ENCODE results near the gene IFT43. TPM values are rescaled to one million over a fixed set of nuclear protein-coding genes. Genes with fewer than 3 reads are reported as not detected.

The IFT43 gene
- total RNA-seq, 1 experiment from 2014 or later, result 19.5 TPM

DNA sequence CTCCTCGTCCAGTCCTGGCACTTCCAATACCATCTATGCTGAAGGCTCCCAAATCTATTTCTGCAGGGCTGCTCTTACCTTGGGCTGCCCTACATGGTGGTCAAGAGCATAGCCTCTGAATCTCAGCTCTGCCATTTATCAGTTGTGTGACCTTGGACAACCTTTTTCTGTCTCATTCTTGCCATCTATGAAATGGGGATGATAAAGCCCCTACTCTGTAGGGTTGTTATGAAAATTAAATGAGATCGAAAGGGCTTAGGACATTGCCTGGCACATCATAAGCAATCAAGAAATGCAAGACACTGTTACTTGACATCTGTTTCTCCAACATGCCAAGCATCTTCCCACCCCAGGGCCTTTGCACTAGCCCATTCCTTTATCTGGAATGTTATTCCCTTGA is 120.6 kb downstream of the IFT43 start:
- TF ChIP-seq, protein P1, sequence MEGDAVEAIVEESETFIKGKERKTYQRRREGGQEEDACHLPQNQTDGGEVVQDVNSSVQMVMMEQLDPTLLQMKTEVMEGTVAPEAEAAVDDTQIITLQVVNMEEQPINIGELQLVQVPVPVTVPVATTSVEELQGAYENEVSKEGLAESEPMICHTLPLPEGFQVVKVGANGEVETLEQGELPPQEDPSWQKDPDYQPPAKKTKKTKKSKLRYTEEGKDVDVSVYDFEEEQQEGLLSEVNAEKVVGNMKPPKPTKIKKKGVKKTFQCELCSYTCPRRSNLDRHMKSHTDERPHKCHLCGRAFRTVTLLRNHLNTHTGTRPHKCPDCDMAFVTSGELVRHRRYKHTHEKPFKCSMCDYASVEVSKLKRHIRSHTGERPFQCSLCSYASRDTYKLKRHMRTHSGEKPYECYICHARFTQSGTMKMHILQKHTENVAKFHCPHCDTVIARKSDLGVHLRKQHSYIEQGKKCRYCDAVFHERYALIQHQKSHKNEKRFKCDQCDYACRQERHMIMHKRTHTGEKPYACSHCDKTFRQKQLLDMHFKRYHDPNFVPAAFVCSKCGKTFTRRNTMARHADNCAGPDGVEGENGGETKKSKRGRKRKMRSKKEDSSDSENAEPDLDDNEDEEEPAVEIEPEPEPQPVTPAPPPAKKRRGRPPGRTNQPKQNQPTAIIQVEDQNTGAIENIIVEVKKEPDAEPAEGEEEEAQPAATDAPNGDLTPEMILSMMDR (IDR thresholded peaks at IDR 0.05; ENCODE audit: insufficient read depth in 1 of 2, low read depth in 1 of 2, low read length in 1 of 2, severe bottlenecking in 1 of 2, unreplicated experiment in 1 of 2), result no peak
- intact Hi-C loops (cut with micrococcal nuclease; ENCODE audit: unreplicated experiment), result no loop called here
- Mint-ChIP-seq H3K4me3 (ENCODE audit: unreplicated experiment) (no peak overlapping the region), H3K4me1 (ENCODE audit: low read depth, unreplicated experiment) (no peaks in the 10 kb centered on the region), H3K9me3 (ENCODE audit: unreplicated experiment) (peaks cover 9% of the 10 kb centered on the region), H3K27ac (ENCODE audit: unreplicated experiment) (no peak overlapping the region), H3K36me3 (ENCODE audit: insufficient read depth, unreplicated experiment) (no peaks in the 10 kb centered on the region), H3K27me3 (ENCODE audit: insufficient read depth, unreplicated experiment) (peaks cover 16% of the 10 kb centered on the region)
- BruUV-seq (replicated peaks), result no TSS peak
- H3K9me3 ChIP-seq, result no peaks in the 10 kb centered on the region
- H3K4me3 ChIP-seq (ENCODE audit: low read depth, low read length), result no peak overlapping the region
- no peaks in the 10 kb centered on the region for H3K27me3 ChIP-seq (replicated peaks; ENCODE audit: control insufficient read depth, insufficient read depth, low read length)
- H3K36me3 ChIP-seq (ENCODE audit: control insufficient read depth, insufficient read depth, low read length), result no peaks in the 10 kb centered on the region
- H3K4me1 ChIP-seq, result no peaks in the 10 kb centered on the region
- ChIA-PET CTCF (no interaction called here), POLR2A (no interaction called here)
- no peak for DNase-seq

DNA sequence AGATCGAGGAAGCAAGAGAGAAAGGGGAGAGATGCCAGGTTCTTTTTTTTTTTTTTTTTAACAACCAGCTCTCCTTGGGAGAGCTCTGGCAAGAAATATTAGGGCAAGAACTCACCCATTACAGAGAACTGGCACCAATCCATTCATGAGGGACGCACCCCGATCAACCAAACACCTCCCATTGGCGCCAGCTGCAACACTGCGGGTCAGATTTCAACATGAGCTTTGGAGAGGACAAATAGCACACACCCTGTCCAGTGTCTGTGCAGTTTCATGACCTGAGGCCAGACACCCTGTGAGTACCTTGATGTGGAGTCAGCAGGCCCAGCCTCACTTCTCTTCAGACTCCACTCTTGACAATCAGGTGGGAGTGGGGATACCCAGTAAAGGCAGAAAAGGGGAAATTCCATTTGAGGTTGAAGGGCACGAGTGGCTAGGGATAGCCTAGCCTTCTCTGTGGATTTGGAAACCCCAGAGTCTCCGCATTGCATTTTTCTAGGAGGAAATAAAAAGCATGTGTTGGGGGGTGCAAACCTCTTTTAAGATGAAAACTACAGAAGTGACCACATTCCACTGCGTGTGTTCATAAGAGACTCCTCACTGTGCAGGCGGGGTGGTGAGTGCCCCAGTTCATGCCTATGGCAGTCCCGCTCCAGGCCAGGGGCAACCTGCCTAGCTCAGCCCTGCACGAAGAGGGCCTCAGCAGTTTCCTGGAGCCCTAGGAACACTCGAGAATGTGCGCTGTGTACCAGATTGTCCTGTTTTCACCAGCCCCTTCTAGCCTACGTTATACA is 123.7 kb downstream of the IFT43 start:
- Histone ChIP-seq H3K4me3 (ENCODE audit: low read depth, low read length) (no peak overlapping the region), H3K27me3 (replicated peaks; ENCODE audit: control insufficient read depth, insufficient read depth, low read length) (no peaks in the 10 kb centered on the region), H3K4me1 (no peaks in the 10 kb centered on the region), H3K36me3 (ENCODE audit: control insufficient read depth, insufficient read depth, low read length) (no peaks in the 10 kb centered on the region), H3K9me3 (no peaks in the 10 kb centered on the region)
- TF ChIP-seq, protein P1 (IDR thresholded peaks at IDR 0.05; ENCODE audit: insufficient read depth in 1 of 2, low read depth in 1 of 2, low read length in 1 of 2, severe bottlenecking in 1 of 2, unreplicated experiment in 1 of 2), result no peak
- ChIA-PET POLR2A (no interaction called here), CTCF (interaction anchor here (0.7 kb wide), 1 partner anchor 22 kb away, joined by 3 read pairs; no protein-coding TSS in a partner anchor)
- Mint-ChIP-seq H3K4me1 (ENCODE audit: low read depth, unreplicated experiment) (no peaks in the 10 kb centered on the region), H3K27me3 (ENCODE audit: insufficient read depth, unreplicated experiment) (peaks cover 23% of the 10 kb centered on the region), H3K9me3 (ENCODE audit: unreplicated experiment) (peaks cover 9% of the 10 kb centered on the region), H3K36me3 (ENCODE audit: insufficient read depth, unreplicated experiment) (no peaks in the 10 kb centered on the region), H3K27ac (ENCODE audit: unreplicated experiment) (no peak overlapping the region), H3K4me3 (ENCODE audit: unreplicated experiment) (no peak overlapping the region)
- intact Hi-C loops (cut with micrococcal nuclease; ENCODE audit: unreplicated experiment), result no loop called here
- BruUV-seq (replicated peaks), result no TSS peak
- DNase-seq, result no peak

DNA sequence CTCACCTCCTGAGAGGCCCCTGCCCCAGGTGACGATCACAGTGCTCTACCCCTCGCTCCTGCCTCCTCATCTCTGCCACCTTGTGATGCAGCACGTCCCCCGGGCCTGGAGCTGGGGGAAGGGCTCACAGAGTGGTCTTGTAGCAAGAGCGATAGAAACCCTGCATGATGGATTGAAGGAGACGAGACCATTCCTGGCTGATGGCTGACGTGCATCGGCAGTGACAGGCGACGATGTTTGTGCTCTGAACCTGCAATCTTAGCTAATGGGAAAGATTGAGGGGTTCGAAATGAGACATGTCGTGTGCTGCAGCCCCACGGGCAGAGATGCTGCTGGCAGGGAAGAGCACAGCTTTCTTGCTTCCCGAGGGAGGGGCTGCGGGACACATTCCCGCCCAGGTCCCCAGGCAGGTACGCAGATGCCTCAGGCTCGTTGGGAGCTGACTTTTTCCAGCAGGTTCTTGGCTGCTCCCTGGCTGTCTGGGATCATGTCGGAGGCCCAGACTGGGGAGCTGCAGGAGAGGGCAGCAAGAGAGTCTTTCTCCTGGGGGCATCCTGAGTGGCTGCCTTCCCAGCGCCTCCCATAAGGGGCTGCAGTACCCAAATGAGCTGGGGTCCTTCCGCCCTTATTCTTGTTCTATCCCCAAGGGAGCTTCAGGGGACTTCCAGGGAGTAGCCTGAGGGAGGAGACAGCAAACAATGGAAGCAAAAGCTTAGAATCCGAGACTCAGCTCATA is 127.5 kb downstream of the IFT43 start:
- Histone ChIP-seq H3K4me3 (ENCODE audit: low read depth, low read length) (no peak overlapping the region), H3K27me3 (replicated peaks; ENCODE audit: control insufficient read depth, insufficient read depth, low read length) (no peaks in the 10 kb centered on the region), H3K9me3 (no peaks in the 10 kb centered on the region), H3K4me1 (no peaks in the 10 kb centered on the region), H3K36me3 (ENCODE audit: control insufficient read depth, insufficient read depth, low read length) (no peaks in the 10 kb centered on the region)
- no peak for DNase-seq
- H3K4me3 Mint-ChIP-seq (ENCODE audit: unreplicated experiment), result no peak overlapping the region
- peaks cover 9% of the 10 kb centered on the region for H3K9me3 Mint-ChIP-seq (ENCODE audit: unreplicated experiment)
- no peaks in the 10 kb centered on the region for H3K4me1 Mint-ChIP-seq (ENCODE audit: low read depth, unreplicated experiment)
- no peaks in the 10 kb centered on the region for H3K36me3 Mint-ChIP-seq (ENCODE audit: insufficient read depth, unreplicated experiment)
- peaks cover 21% of the 10 kb centered on the region for H3K27me3 Mint-ChIP-seq (ENCODE audit: insufficient read depth, unreplicated experiment)
- POLR2A ChIA-PET, result no interaction called here
- H3K27ac Mint-ChIP-seq (ENCODE audit: unreplicated experiment), result no peak overlapping the region
- TF ChIP-seq, protein P1 (IDR thresholded peaks at IDR 0.05; ENCODE audit: insufficient read depth in 1 of 2, low read depth in 1 of 2, low read length in 1 of 2, severe bottlenecking in 1 of 2, unreplicated experiment in 1 of 2), result no peak
- no TSS peak for BruUV-seq (replicated peaks)
- intact Hi-C loops (cut with micrococcal nuclease; ENCODE audit: unreplicated experiment), result no loop called here
- CTCF ChIA-PET, result interaction anchor here (0.6 kb wide), 1 partner anchor 62 kb away, joined by 5 read pairs; no protein-coding TSS in a partner anchor
